H1 (cell line): Measurements from ENCODE around the gene FAT2. TPM values are rescaled to one million over a fixed set of nuclear protein-coding genes. Genes with fewer than 3 reads are reported as not detected.

Source experiments
- CTCF ChIA-PET: fragments of 300-600 bp; sonication (Branson Sonifier 250); formaldehyde crosslinking; loops from one replicate; lab custom pipeline; 2021; ENCODE audit not compliant: partially characterized antibody; lab: Charles Lee
- POLR2A ChIA-PET: fragments of 300-600 bp; sonication (Branson Sonifier 250); formaldehyde crosslinking; loops from one replicate; lab custom pipeline; 2021; ENCODE audit warnings: inconsistent platforms; ENCODE audit not compliant: partially characterized antibody; lab: Charles Lee
- DNase-seq, 2 experiments: peaks; one replicate each; pipeline versions ENCODE4 v3.0.0 to v3.0.0-alpha.2; 2010 to 2022; ENCODE audit warnings: low spot score in 2 of 2, low read depth in 1 of 2, mixed read lengths in 1 of 2
- FAIRE-seq: peaks from 2 replicates; lab custom pipeline; 2011; peaks lifted over from hg19 to GRCh38; lab: Jason Lieb, UNC
- H2AFZ ChIP-seq: 2 replicates; pipeline ENCODE4 v1.8.1; 2012; ENCODE audit warnings: low read length, inconsistent platforms
- H2AK5ac ChIP-seq: 2 replicates; pipeline ENCODE4 v1.6.1; 2013; ENCODE audit warnings: low read depth, low read length
- H2BK120ac ChIP-seq: replicated peaks from 2 replicates; pipeline ENCODE3; 2013; ENCODE audit warnings: low read depth, low read length, inconsistent platforms
- H2BK12ac ChIP-seq: 2 replicates; pipeline ENCODE4 v1.6.1; 2013; ENCODE audit warnings: low read depth, low read length
- H2BK15ac ChIP-seq: 2 replicates; pipeline ENCODE4 v1.6.1; 2013; ENCODE audit warnings: low read length
- H2BK20ac ChIP-seq: 2 replicates; pipeline ENCODE4 v1.6.1; 2013; ENCODE audit warnings: low read length
- H2BK5ac ChIP-seq: 2 replicates; pipeline ENCODE4 v1.6.1; 2013; ENCODE audit warnings: low read depth, low read length
- H3K14ac ChIP-seq: 2 replicates; pipeline ENCODE4 v1.6.1; 2013; ENCODE audit warnings: inconsistent platforms; ENCODE audit not compliant: insufficient read length
- H3K18ac ChIP-seq: 2 replicates; pipeline ENCODE4 v1.6.1; 2013; ENCODE audit warnings: low read length; ENCODE audit errors: extremely low read depth
- H3K23ac ChIP-seq: 2 replicates; pipeline ENCODE4 v1.6.1; 2013; ENCODE audit warnings: inconsistent platforms; ENCODE audit not compliant: insufficient read length
- H3K23me2 ChIP-seq: 2 replicates; pipeline ENCODE4 v1.6.1; 2013; ENCODE audit warnings: low read depth, low read length
- H3K27ac ChIP-seq: 2 replicates; pipeline ENCODE4 v1.6.1; 2011; ENCODE audit warnings: low read depth, low read length, inconsistent platforms
- H3K27me3 ChIP-seq, 4 experiments: replicated peaks in 1 of 4; 1 replicate in 1 of 4; 2 replicates in 3 of 4; pipeline versions ENCODE4 v1.6.1 to v1.8.1; 2011 to 2013; ENCODE audit warnings: low read length in 3 of 4, mild to moderate bottlenecking in 3 of 4, inconsistent platforms in 2 of 4, mixed read lengths in 2 of 4, moderate library complexity in 1 of 4; ENCODE audit not compliant: control insufficient read depth in 3 of 4, insufficient read depth in 3 of 4; ENCODE audit errors: extremely low read depth in 1 of 4
- H3K36me3 ChIP-seq, 4 experiments: 2 replicates each; pipeline versions ENCODE4 v1.6.1 to v1.8.1; 2011 to 2013; ENCODE audit warnings: mild to moderate bottlenecking in 4 of 4, low read length in 3 of 4, moderate library complexity in 2 of 4, control low read depth in 1 of 4, inconsistent platforms in 1 of 4; ENCODE audit not compliant: insufficient read depth in 4 of 4, control insufficient read depth in 2 of 4
- H3K4ac ChIP-seq: replicated peaks from 2 replicates; pipeline ENCODE3; 2013; ENCODE audit warnings: low read length, low read depth, mixed read lengths, inconsistent platforms; ENCODE audit not compliant: insufficient read length
- H3K4me1 ChIP-seq, 4 experiments: replicated peaks in 1 of 4; 1 replicate in 1 of 4; 2 replicates in 3 of 4; pipeline versions ENCODE4 v1.6.1 to v1.8.1; 2011 to 2013; ENCODE audit warnings: low read length in 3 of 4, inconsistent platforms in 2 of 4, mixed read lengths in 1 of 4; ENCODE audit not compliant: insufficient read depth in 4 of 4, control insufficient read depth in 3 of 4
- H3K4me2 ChIP-seq, 2 experiments: 2 replicates each; pipeline versions ENCODE4 v1.6.1 to v1.8.1; 2011 to 2013; ENCODE audit warnings: low read depth in 2 of 2, low read length in 2 of 2, control low read depth in 1 of 2, inconsistent platforms in 1 of 2, mild to moderate bottlenecking in 1 of 2; ENCODE audit not compliant: insufficient read depth in 1 of 2
- H3K4me3 ChIP-seq, 4 experiments: fragments of 200-600, 300-600 bp in 1 of 4; sonication (generic), shearing (Covaris generic), sonication (Bioruptor Twin) in 1 of 4; 2 replicates each; pipeline versions ENCODE4 v1.5.1 to v1.8.1; 2011 to 2016; ENCODE audit warnings: low read length in 4 of 4, low read depth in 3 of 4, control low read depth in 2 of 4, inconsistent platforms in 2 of 4, mild to moderate bottlenecking in 2 of 4, mixed read lengths in 1 of 4, moderate library complexity in 1 of 4; ENCODE audit not compliant: insufficient read depth in 2 of 4; ENCODE audit errors: extremely low read depth in 1 of 4
- H3K56ac ChIP-seq: replicated peaks from 2 replicates; pipeline ENCODE3; 2013; ENCODE audit warnings: low read depth, mild to moderate bottlenecking, mixed read lengths, low read length, inconsistent platforms; ENCODE audit not compliant: insufficient read length
- H3K79me1 ChIP-seq: 2 replicates; pipeline ENCODE4 v1.6.1; 2013; ENCODE audit warnings: low read depth, low read length, control low read depth
- H3K79me2 ChIP-seq, 2 experiments: 2 replicates each; pipeline versions ENCODE4 v1.6.1 to v1.8.1; 2012 to 2013; ENCODE audit warnings: low read length in 2 of 2, mild to moderate bottlenecking in 2 of 2, inconsistent platforms in 1 of 2; ENCODE audit not compliant: insufficient read depth in 2 of 2, control insufficient read depth in 1 of 2
- H3K9ac ChIP-seq, 4 experiments: replicated peaks in 1 of 4; 1 replicate in 1 of 4; 2 replicates in 3 of 4; pipeline versions ENCODE4 v1.6.1 to v1.8.1; 2011 to 2013; ENCODE audit warnings: low read depth in 3 of 4, low read length in 3 of 4, control low read depth in 2 of 4, mild to moderate bottlenecking in 2 of 4, moderate library complexity in 2 of 4, inconsistent platforms in 1 of 4; ENCODE audit errors: extremely low read depth in 1 of 4
- H3K9me3 ChIP-seq, 2 experiments: 2 replicates each; pipeline versions ENCODE4 v1.6.1 to v1.8.1; 2012 to 2013; ENCODE audit warnings: mild to moderate bottlenecking in 2 of 2, moderate library complexity in 2 of 2, control low read depth in 1 of 2, inconsistent platforms in 1 of 2, low read depth in 1 of 2, low read length in 1 of 2, mixed read lengths in 1 of 2; ENCODE audit not compliant: insufficient read depth in 2 of 2
- H4K20me1 ChIP-seq, 2 experiments: replicated peaks in 1 of 2; 2 replicates each; pipeline versions ENCODE3 to v1.8.1; 2011 to 2013; ENCODE audit warnings: inconsistent platforms in 2 of 2, low read length in 2 of 2, mild to moderate bottlenecking in 1 of 2; ENCODE audit not compliant: insufficient read depth in 2 of 2, control insufficient read depth in 1 of 2
- H4K5ac ChIP-seq: 2 replicates; pipeline ENCODE4 v1.6.1; 2013; ENCODE audit warnings: low read length, low read depth, mixed read lengths, inconsistent platforms; ENCODE audit not compliant: insufficient read length
- H4K8ac ChIP-seq: 2 replicates; pipeline ENCODE4 v1.8.0; 2013; ENCODE audit warnings: mild to moderate bottlenecking, moderate library complexity, low read length, inconsistent platforms; ENCODE audit not compliant: insufficient read depth; ENCODE audit errors: extremely low read depth
- H4K91ac ChIP-seq: replicated peaks from 2 replicates; pipeline ENCODE3; 2013; ENCODE audit warnings: low read length, mixed read lengths, inconsistent platforms; ENCODE audit not compliant: insufficient read length
- ATF2 ChIP-seq: IDR thresholded peaks from 2 replicates; pipeline ENCODE4 v1.6.1; 2012; ENCODE audit warnings: low read length, inconsistent platforms
- HDAC2 ChIP-seq, 2 experiments: fragments of 300-600 bp in 1 of 2; sonication (generic) in 1 of 2; IDR thresholded peaks; 2 replicates each; pipeline ENCODE4 v1.6.1; 2011 to 2012; ENCODE audit warnings: low read depth in 2 of 2, low read length in 2 of 2, mild to moderate bottlenecking in 2 of 2, moderate library complexity in 2 of 2, borderline replicate concordance in 1 of 2, inconsistent platforms in 1 of 2
- POLR2A ChIP-seq, 2 experiments: IDR thresholded peaks; 1 replicate in 1 of 2; 2 replicates in 1 of 2; pipeline ENCODE4 v1.6.1; 2011; ENCODE audit warnings: low read depth in 2 of 2, low read length in 2 of 2, mild to moderate bottlenecking in 2 of 2; ENCODE audit errors: control extremely low read depth in 1 of 2
- SUZ12 ChIP-seq: fragments of 200-600 bp; sonication (generic); IDR thresholded peaks from 2 replicates; pipeline ENCODE4 v1.6.1; 2012; ENCODE audit warnings: mild to moderate bottlenecking, inconsistent platforms, low read length, moderate library complexity, mixed read lengths
- TAF7 ChIP-seq: optimal IDR thresholded peaks from 2 replicates; pipeline ENCODE3; 2011; ENCODE audit warnings: low read depth, mild to moderate bottlenecking, inconsistent platforms, low read length, moderate library complexity, borderline replicate concordance
- TBP ChIP-seq: IDR thresholded peaks from 2 replicates; pipeline ENCODE4 v1.6.1; 2011; ENCODE audit warnings: low read depth, low read length, improper control_type of control experiment
- ZNF274 ChIP-seq: IDR thresholded peaks from 2 replicates; pipeline ENCODE4 v1.7.0; 2012; ENCODE audit warnings: low read length, borderline replicate concordance; ENCODE audit errors: extremely low read depth
- WGBS, 2 experiments: shearing (Covaris generic) in 1 of 2; methylation state at CpG; one replicate each; pipeline versions ENCODE4 v1.1.6 to v1.1.7; 2013 to 2015; ENCODE audit warnings: low lambda C conversion rate in 2 of 2, mixed read lengths in 2 of 2, inconsistent platforms in 1 of 2, low coverage in 1 of 2, missing lambda C conversion rate in 1 of 2; ENCODE audit not compliant: insufficient replicate concordance in 2 of 2, insufficient coverage in 1 of 2, insufficient read length in 1 of 2; ENCODE audit errors: extremely low coverage in 1 of 2, missing lambda C conversion rate in 1 of 2; 5-methylcytosine and 5-hydroxymethylcytosine counted together
- polyA plus RNA-seq, 7 experiments: library from polyadenylated mRNA; depleted of rRNA in 3 of 7; stranded (reverse) in 5 of 7; unstranded in 2 of 7; fragments of >200 nt in 5 of 7; fragments of 200-250 nt in 2 of 7; gene quantifications; 1 replicate in 5 of 7; 2 replicates in 1 of 7; 4 replicates in 1 of 7; pipeline versions ENCODE4 v1.2.1 to v1.2.3, GENCODE V29; 2011 to 2013; ENCODE audit warnings: missing spikeins in 2 of 7, mixed read lengths in 2 of 7
- total RNA-seq: library from RNA; stranded (reverse); fragmentation: NEBNext Ultra II Directional; extraction: Animal tissue kit (Norgen Biotek cat#: 25700); gene quantifications from 2 replicates; pipeline ENCODE4 v1.2.1, GENCODE V29; 2021

Gene FAT2
- total and polyA plus RNA-seq, 2 of the 8 experiments (the other 6 are each of a cell fraction or from before 2014, with no cell fraction given), result 0.12 to 0.30 TPM

GRCh38 chr5:151619812-151620460 lies 28.8 kb upstream of the FAT2 start:
- H2AK5ac ChIP-seq, result no peak overlapping the region
- no peak overlapping the region for H3K9ac ChIP-seq
- H2BK20ac ChIP-seq, result peak overlapping the region; percentile 17; the same call in 1 of the 2 replicates
- H4K8ac ChIP-seq, result no peak overlapping the region
- H3K23ac ChIP-seq, result no peak overlapping the region
- H3K18ac ChIP-seq, result no peak overlapping the region; the same call in 1 of the 2 replicates
- no peak overlapping the region for H3K27ac ChIP-seq
- H3K9me3 ChIP-seq, result no peaks in the 10 kb centered on the region
- peak; percentile 60 to 69 for DNase-seq
- H3K4me1 ChIP-seq, result peaks cover 4 to 10% (median 9%) of the 10 kb centered on the region in 4 experiments
- no peaks in the 10 kb centered on the region for H3K36me3 ChIP-seq
- H3K23me2 ChIP-seq, result no peaks in the 10 kb centered on the region
- H2BK5ac ChIP-seq, result peak overlapping the region; percentile 9; the same call in 1 of the 2 replicates
- H4K20me1 ChIP-seq, result no peaks in the 10 kb centered on the region
- no peak overlapping the region for H3K14ac ChIP-seq
- no peak overlapping the region; a peak in 1 of 8 replicates for H3K4me3 ChIP-seq
- H4K5ac ChIP-seq, result no peak overlapping the region
- H2BK15ac ChIP-seq, result no peak overlapping the region
- peak; percentile 72 for FAIRE-seq
- no peak overlapping the region for H2BK120ac ChIP-seq
- H3K79me1 ChIP-seq, result no peaks in the 10 kb centered on the region
- no peak overlapping the region for H4K91ac ChIP-seq
- H3K27me3 ChIP-seq, result no peaks in the 10 kb centered on the region
- ChIA-PET POLR2A (interaction anchor here (1.0 to 1.5 kb wide), 6 partner anchors 8 to 150 kb away, joined by 3 to 5 read pairs (median 3); no protein-coding TSS in a partner anchor), CTCF (interaction anchor here (0.7 to 4.0 kb wide), 16 partner anchors 10 to 138 kb away, joined by 3 to 28 read pairs (median 5); no protein-coding TSS in a partner anchor)
- H3K56ac ChIP-seq, result no peak overlapping the region
- H2BK12ac ChIP-seq, result no peak overlapping the region; the same call in 1 of the 2 replicates
- WGBS, 2 experiments, result 40% methylated on average over 6 of the region's 6 CpGs; no CpG with 5 or more reads in 1 of the 2 experiments
- no peak overlapping the region for H3K4ac ChIP-seq
- no peaks in the 10 kb centered on the region for H3K79me2 ChIP-seq
- peak overlapping the region; percentile 9 to 24; a peak in 3 of 4 replicates for H3K4me2 ChIP-seq
- no peak overlapping the region for H2AFZ ChIP-seq
- no peak for TF ChIP-seq SUZ12
- TF ChIP-seq ATF2, result peak; percentile 80
- TF ChIP-seq ZNF274, result no peak
- TF ChIP-seq POLR2A (IDR thresholded peaks at IDR 0.05; ENCODE audit: control extremely low read depth in 1 of 2, low read depth in 2 of 2, low read length in 2 of 2), result no peak
- peak; percentile 54; the same call in 1 of the 2 replicates for TF ChIP-seq TBP
- TF ChIP-seq HDAC2 (IDR thresholded peaks at IDR 0.05; ENCODE audit: borderline replicate concordance in 1 of 2, low read depth in 2 of 2, low read length in 2 of 2), result peak in 1 of 2 experiments; percentile 90; a peak in 2 of 4 replicates
- TF ChIP-seq TAF7, result no peak
